PFSK-1 (cell line): ENCODE measurements around the gene TMEM218.

ENCODE experiments used
- FOXP2 ChIP-seq: optimal IDR thresholded peaks from 2 replicates; pipeline ENCODE3; 2011; ENCODE audit warnings: borderline replicate concordance, control low read depth, inconsistent platforms; ENCODE audit not compliant: insufficient read depth; ENCODE audit errors: extremely low read length, extremely low read depth
- POLR2AphosphoS5 ChIP-seq: IDR thresholded peaks from 2 replicates; pipeline ENCODE4 v1.6.1; 2012; ENCODE audit warnings: low read depth, mild to moderate bottlenecking, control low read depth, low read length, moderate library complexity
- REST ChIP-seq, 2 experiments: IDR thresholded peaks; 2 replicates each; pipeline versions ENCODE4 v1.6.1 to v1.8.0; 2011 to 2012; ENCODE audit warnings: low read depth in 2 of 2, low read length in 2 of 2, control low read depth in 1 of 2, inconsistent platforms in 1 of 2, mild to moderate bottlenecking in 1 of 2, moderate library complexity in 1 of 2; ENCODE audit not compliant: insufficient read depth in 1 of 2
- SIN3A ChIP-seq: IDR thresholded peaks from 2 replicates; pipeline ENCODE4 v1.6.1; 2012; ENCODE audit warnings: mild to moderate bottlenecking, low read length, moderate library complexity, borderline replicate concordance; ENCODE audit not compliant: insufficient read depth
- TAF1 ChIP-seq: IDR thresholded peaks from 2 replicates; pipeline ENCODE4 v1.6.1; 2012; ENCODE audit warnings: low read length, control low read depth, borderline replicate concordance; ENCODE audit not compliant: insufficient read depth

Gene TMEM218

GRCh38 chr11:125070699-125071254, 40.6 kb downstream of the TMEM218 start:
- TF ChIP-seq FOXP2 (no peak), POLR2AphosphoS5 (no peak), REST (IDR thresholded peaks at IDR 0.05; ENCODE audit: insufficient read depth in 1 of 2, low read depth in 2 of 2, low read length in 2 of 2) (no peak), TAF1 (no peak), SIN3A (no peak)

- TF ChIP-seq POLR2AphosphoS5 (no peak), REST (IDR thresholded peaks at IDR 0.05; ENCODE audit: insufficient read depth in 1 of 2, low read depth in 2 of 2, low read length in 2 of 2) (no peak), SIN3A (no peak), TAF1 (no peak), FOXP2 (no peak)
These were observed 41.6 kb downstream of the TMEM218 start for GRCh38 chr11:125069796-125070195.

- TF ChIP-seq SIN3A (no peak), REST (IDR thresholded peaks at IDR 0.05; ENCODE audit: insufficient read depth in 1 of 2, low read depth in 2 of 2, low read length in 2 of 2) (no peak), TAF1 (no peak), FOXP2 (no peak), POLR2AphosphoS5 (no peak)
These were observed 42.4 kb downstream of the TMEM218 start for GRCh38 chr11:125069008-125069407.

- TF ChIP-seq REST (IDR thresholded peaks at IDR 0.05; ENCODE audit: insufficient read depth in 1 of 2, low read depth in 2 of 2, low read length in 2 of 2) (no peak), TAF1 (no peak), POLR2AphosphoS5 (no peak), FOXP2 (no peak), SIN3A (no peak)
These were observed 43.1 kb downstream of the TMEM218 start for GRCh38 chr11:125068368-125068767.

- no peak for TF ChIP-seq SIN3A
- no peak for TF ChIP-seq FOXP2
- TF ChIP-seq POLR2AphosphoS5: no peak
- no peak for TF ChIP-seq TAF1
- TF ChIP-seq REST (IDR thresholded peaks at IDR 0.05; ENCODE audit: insufficient read depth in 1 of 2, low read depth in 2 of 2, low read length in 2 of 2): no peak
These were observed 47.4 kb downstream of the TMEM218 start for GRCh38 chr11:125064070-125064469.
